HTERT RPE-1 (cell line): ENCODE data around the gene FAR2.
"Not testable (repeated sequence)": the region's sequence is repeated elsewhere in the genome, so short reads cannot be mapped to it uniquely, and the experiment has no call there.

ENCODE experiments used
- in situ Hi-C: fragments of 300-500 bp; cut with MboI; formaldehyde crosslinking; loops from 4 replicates; pipeline ENCODE4 v1.14.3; 2020; ENCODE audit warnings: low sequenced_read_pairs

The FAR2 gene

GRCh38 chr12:29148911-29149690 is at the start of gene FAR2:
Gene FAR2, plus strand, starts transcription at chr12:29149278. Its CDS starts 121,172 bp downstream, at chr12:29270450.
- in situ Hi-C loops, result no loop called here

DNA sequence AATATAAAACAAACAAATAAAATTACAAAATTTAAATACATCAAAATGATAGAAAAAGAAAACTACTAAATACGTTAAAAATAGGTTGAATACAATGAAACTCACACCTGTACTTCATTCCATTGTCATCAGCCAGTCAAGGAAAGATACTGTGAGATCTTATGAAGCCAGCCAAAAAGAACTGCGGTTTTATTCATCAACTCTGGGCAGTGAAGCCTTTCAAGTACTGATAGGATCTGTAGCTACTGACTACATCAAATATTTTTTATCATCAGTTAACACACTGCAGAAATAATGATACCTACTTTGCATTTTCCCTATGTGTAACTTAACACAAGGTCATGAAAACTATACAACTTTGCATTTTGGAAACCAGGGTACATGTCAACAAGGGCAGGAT is 46.3 kb upstream of the FAR2 start:
- in situ Hi-C loops, result no loop called here

DNA sequence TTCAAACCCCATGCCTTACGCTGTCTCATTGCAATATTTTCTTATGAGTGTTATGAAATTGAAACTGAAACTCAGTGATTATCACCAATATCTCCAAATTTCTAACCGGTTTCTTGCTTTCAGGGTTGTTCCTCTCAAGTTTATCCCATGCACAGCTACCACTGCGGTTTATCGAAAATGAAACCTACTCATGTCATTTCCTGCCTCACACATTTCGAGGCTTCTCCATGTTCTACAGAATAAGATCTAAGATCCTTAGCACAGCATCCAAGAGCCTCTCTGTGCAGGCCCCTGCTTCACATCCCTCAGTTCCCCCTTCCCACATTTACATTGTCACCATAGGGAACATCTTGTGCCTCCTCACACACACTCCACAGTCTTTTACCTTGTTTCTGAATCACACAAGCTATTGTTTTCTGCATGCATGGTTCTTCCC is 45.5 kb upstream of the FAR2 start:
- in situ Hi-C loops, result no loop called here

DNA sequence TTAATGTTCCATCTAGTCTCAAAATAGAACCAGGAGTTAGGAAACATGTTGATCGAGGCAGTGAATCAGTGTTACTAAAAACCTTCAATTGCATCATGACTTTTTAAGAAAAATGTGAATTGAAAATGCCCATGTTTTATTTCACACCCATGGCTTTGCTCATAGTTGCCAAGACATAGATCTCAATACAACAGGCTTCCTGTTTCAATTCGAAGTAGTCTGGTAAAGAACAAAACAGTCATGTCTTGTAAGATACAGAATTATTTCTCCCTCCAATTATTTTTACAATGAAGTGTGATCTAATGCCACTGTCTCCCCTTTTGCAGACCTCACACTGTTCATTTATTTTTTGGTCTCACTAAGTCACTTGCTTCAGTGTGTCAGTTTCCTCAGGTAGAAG is 44.6 kb upstream of the FAR2 start:
- in situ Hi-C loops, result no loop called here

DNA sequence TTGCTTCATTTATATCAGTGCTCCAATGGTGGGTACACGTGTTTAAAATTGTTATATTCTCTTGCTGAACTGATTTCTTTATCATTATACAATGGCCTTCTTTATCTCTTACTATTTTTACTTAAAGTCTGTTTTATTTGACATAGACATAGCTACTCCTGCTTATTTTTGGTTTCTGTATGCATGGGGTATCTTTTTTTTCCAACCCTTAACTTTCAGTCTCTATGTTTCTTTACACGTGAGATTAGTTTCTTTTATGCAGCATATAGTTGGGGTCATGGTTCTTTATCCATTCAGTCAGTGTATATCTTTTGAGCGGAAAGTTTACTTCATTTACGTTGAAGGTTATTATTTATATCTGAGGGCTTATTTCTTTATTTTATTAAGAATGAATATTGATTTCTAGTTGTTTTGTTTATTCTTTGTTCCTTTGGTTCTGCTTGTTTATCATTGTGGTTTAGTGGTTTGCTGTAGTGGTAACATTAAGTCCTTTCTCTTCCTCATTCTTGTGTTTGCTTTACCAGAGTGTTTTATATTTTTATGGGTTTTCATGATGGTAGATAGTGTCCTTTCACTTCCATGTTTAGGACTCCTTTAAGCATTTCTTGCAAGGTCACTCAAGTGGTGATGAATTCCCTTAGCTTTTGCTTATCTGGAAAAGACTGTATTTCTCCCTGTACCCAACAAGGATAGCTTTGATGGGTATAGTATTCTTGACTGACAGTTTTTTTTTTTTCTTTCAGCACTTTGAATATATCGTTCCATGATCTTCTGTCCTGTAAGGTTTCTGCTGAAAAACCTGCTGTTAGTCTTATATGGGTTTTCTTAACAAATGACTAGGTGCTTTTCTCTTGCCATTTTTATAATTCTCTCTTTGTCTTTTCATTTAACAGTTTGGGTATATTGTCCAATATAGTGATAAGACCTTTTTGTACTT is 38.3 kb upstream of the FAR2 start:
- in situ Hi-C loops, result no loop called here

GRCh38 chr12:29113101-29113500 is 36.0 kb upstream of the FAR2 start:
- in situ Hi-C loops, result no loop called here

- in situ Hi-C loops, result no loop called here
Measured at GRCh38 chr12:29116414-29116813, 32.7 kb upstream of the FAR2 start.

DNA sequence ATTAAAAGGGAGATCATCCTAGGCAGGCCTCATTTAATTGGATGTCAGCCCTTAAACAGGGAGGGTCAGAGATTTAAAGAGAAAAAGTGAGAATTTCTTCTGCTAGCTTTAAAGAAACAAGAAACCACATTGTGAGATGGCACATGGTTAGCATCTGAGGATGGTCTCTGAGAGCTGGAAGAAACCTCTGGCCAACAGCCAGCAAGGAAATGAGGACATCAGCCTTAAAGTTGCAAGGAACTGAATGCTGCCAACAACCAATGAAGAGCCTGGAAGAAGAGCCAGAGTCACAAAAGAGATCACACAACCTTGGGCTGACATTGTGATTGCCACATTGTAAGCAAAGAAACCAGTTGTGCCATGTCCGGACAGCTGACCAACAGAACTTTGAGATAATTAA is 17.5 kb upstream of the FAR2 start:
- in situ Hi-C loops, result no loop called here

DNA sequence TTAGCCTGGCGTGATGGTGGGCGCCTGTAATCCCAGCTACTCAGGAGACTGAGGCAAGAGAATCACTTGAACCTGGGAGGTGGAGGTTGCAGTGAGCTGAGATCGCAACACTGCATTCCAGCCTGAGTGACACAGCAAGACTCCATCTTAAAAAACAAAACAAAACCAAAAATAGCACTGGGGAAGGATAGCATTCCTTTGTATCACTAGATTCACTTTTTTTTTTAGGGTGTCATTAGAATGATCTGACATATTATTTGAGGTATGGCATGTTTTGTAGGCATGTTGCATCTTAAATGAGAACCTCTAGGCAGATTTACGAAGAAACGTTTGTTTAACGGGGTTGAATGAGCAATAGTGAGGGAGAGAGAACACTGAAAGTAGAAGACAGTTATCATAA is 16.8 kb upstream of the FAR2 start:
- in situ Hi-C loops, result no loop called here

DNA sequence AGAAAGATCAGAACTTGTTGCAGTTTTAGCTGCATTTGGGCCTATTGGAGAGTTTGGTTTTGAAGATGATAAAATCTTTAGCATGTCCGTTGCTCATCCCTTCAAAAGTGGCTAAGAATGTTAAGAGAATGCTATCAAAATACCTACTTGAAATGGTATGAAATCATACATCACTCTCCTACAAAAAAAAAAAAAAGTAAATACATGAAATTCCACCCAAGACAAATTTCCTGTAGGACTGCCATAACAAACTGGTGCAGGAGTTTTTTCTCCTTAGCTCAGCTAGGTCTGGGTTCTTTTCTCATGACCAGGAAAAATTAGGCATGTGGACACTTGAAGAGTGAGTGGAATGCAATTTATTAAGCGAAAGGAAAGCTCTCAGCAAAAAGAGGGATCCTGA is 15.9 kb upstream of the FAR2 start:
- in situ Hi-C loops, result no loop called here

GRCh38 chr12:29133680-29134079 is 15.4 kb upstream of the FAR2 start:
- in situ Hi-C loops, result no loop called here

DNA sequence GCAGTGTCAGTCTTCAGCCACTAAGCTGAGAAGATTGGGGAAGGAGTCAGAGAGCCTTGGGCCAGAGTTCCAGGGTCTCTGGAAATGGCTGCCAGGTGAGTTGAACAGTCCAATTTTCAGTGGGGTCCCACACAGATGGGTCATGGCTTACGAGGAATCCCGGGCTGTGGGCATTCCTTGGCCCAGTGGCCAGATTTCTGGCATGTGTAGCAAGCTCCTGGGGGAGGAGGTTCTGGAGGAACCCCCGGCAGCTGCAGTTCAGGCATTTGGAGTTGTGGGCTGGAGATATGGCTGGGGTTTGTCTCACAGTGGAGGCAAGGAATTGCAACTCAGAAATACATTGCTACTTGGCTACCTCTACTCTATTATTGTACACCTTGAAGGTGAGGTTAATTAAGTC is 10.8 kb upstream of the FAR2 start:
- in situ Hi-C loops, result not testable (repeated sequence)

GRCh38 chr12:29138855-29139254 is 10.2 kb upstream of the FAR2 start:
- in situ Hi-C loops, result not testable (repeated sequence)

GRCh38 chr12:29145372-29146170 is 3.5 kb upstream of the FAR2 start:
- in situ Hi-C loops, result no loop called here

DNA sequence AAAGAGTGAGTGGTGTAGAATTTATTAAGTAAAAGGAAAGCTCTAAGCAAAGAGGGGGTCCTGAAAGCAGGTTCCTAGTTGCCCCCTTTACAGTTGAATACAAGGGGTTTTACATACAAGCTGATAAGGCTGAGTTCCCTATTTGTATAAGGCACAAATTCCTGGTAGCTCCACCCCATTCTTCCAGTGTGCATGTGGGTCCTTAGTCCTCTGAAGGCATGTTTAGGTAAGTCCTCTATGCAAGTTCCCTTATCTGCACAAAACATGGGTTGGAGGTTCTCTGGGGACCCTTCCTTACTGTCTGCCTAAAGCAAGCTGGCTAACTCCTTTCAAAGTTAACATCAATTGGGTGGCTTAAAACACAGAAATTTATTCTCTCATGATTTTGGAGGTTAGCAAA is 2.9 kb upstream of the FAR2 start:
- in situ Hi-C loops, result no loop called here

DNA sequence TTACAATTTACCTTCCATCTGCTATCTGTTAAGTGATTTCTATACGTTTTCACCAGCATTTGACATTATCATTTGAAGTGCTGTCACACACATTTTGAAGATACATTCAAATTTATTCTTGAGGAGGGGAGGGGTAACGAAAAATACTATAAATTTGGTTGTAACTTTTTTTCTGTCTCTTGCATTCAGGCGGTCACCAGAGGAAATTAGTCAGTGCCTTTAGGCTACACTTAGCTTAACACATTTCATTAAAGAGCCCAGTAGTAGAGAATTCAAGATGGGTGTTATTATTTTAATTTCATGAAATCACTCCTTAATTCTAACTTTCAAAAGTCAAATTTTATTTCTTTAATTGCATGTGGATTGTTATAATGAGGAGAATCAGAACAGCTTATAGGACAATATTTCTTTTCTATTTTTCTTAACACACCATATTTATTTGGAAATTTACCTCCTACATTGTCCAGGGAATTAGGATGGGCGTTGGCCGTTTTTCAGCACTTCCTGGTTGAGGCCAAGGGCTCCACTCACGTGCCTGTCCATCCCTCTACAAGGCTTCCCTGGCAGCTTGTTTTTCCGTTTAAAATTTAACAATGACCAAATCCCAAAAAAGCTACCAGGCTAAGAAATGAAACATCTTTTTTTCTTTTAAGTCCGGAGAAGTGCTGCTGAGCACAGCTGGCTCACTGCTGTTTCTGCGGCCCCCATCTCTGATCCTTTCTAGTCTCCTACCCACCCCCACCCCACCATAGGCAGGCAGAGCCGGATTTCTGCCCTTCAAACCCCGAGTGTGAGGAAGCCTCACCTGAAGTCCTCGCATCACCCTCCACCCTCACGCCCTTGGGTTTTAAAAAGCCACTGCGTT is 1.1 kb upstream of the FAR2 start:
- in situ Hi-C loops, result no loop called here

DNA sequence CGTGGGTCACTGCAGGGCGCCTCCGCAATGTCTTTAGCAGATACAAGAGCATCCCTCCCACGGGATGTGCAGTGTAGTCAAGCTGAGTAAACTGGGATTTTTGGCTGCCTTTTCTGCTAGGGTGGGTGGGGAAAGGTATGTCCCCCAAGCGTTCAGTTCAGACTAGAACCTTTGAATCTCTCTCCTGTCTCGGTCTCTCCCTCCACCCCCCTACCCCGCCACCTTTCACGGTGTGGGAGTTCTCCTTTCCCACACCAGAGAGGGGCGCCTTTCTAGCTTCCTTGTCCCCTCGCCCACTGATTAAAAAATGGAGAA is 525 bp upstream of the FAR2 start:
- in situ Hi-C loops, result no loop called here

DNA sequence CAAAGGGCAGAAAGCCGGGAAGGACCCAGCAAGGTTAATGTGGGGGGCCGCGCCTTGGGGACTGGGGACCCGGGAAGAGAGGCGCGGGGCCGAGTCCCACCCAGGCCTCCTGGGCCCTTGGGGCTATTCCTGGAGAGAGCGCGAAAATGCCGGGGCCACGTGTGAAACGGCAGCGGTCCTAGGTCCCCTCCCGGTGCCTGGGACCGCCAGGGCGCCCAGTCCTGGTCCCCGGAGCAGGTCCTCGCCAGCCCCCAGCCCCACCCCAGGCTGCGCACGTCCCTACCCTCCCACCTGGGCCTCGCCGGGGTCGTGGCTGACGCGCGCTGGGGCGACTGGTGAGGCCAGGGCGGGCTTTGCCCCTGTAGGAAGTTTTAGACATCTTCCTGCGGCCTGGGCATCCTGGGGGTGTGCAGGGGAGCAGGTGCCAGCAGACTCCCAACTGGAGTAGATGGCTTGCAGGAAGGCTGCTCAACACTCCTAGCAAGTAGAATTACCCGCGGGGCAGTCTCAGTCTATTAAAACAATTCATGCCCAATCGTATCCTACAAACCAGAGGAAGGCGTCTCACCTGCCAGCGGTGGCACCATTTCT is 708 bp downstream of the FAR2 start:
- in situ Hi-C loops, result no loop called here

- in situ Hi-C loops, result no loop called here
Measured at GRCh38 chr12:29150462-29150861, 1.4 kb downstream of the FAR2 start.
